GM18951 (cell line): ENCODE measurements around the gene AIFM2.
"Not testable (repeated sequence)": the region's sequence is repeated elsewhere in the genome, so short reads cannot be mapped to it uniquely, and the experiment has no call there.

ENCODE experiments used
- POLR2A ChIP-seq: IDR thresholded peaks from 4 replicates; pipeline ENCODE4 v1.6.1; 2011; ENCODE audit warnings: mild to moderate bottlenecking; ENCODE audit not compliant: insufficient read length, insufficient read depth; ENCODE audit errors: extremely low read depth
- in situ Hi-C: fragments of 300-500 bp; cut with MboI; formaldehyde crosslinking; loops from one replicate; pipeline ENCODE4 v1.12.0; 2022; ENCODE audit warnings: low sequenced_read_pairs, mixed read lengths, inconsistent platforms; ENCODE audit not compliant: unreplicated experiment

The AIFM2 gene

DNA sequence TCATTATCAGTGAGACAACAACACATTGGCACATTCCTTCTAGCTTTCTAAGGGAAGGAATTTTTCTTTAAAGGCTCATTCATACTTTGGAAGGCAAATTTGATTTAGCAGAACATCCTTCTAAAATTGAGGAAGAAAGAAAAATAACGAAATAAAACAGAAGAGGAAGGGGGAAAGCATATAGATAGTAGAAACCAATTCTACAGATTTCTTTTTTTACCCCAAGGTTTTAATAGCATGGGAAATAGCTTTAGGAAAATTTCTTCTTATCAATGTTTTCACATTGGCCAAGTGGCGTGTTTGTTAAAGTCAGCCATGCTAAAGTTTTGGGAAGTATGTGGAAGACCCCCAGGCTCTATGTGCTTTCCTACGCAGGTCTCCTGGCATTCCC is 44.3 kb downstream of the AIFM2 start:
- in situ Hi-C loops, result no loop called here
- no peak for TF ChIP-seq POLR2A

DNA sequence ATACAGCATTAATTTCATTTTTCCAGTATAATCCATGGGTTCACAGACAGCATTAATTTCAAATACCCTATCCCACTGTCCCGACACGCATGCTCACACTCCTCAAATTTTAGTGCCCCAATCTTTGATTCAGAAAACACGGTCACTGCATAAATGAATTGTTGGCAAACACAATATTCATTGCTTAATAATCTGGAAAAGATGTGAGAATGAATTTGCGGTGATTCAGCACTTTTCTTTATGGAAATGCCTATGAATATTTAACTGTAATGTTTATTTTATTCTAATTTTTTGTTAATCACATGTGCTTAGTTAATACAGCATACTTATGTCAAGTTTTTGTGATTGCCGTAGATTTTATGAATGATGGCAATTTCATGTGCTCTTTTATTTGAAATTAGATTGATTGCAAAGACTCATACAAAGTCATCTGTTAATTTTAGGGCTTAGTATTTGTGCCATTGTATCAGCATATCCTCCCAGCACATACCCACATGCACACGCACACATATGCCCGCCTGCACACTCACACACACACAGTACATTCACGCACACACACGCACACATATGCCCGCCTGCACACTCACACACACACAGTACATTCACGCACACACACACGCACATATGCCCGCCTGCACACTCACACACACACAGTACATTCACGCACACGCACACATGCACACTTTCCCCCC is 44.9 kb downstream of the AIFM2 start:
- no peak for TF ChIP-seq POLR2A
- in situ Hi-C loops, result no loop called here

DNA sequence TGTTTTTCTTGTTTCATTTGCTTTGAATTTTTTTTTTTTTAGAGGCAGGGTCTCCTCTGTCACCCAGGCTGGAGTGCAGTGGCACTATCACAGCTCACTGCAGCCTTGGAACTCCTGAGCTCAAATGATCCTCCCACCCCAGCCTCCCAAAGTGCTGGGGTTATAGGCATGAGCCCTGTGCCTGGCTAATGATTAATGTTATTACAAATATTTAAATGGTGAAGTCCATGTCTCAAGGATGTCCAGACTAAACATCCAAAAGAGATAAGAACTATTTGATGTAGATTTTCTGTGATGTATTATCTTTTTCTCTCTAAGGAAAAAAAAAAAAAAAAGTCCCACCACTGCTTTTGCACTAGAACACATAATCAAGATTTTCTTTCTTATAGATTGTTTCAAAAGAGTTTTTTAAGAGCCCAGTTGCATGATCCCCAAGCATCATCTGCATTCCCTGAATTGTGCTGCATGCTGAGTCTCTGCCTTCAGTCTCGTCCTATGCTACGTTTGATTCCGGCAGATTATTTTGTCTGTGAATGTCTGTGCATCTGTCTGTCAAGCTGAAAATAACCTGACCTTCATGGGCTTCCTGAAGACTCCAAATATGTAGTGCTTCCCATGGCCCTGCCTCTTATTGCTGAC is 46.5 kb downstream of the AIFM2 start:
- TF ChIP-seq POLR2A, result no peak
- in situ Hi-C loops, result no loop called here

DNA sequence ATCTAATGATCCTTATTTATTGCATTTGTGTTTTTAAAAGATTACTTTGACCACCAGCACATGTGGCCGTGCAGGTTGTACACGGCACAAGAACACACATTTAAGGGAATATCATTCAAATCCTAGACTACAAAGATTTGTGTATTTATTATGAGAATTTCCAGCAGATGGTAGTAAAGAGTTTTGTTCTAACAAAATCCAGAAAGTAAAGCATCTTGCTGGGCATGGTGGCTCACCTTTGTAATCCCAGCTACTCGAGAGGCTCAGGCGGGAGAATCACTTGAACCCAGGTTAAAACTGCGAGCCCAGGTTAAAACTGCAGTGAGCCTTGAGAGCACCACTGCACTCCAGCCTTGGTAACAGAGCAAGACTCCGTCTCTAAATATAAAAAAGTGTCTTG is 48.4 kb downstream of the AIFM2 start:
- TF ChIP-seq POLR2A, result no peak
- in situ Hi-C loops, result no loop called here

DNA sequence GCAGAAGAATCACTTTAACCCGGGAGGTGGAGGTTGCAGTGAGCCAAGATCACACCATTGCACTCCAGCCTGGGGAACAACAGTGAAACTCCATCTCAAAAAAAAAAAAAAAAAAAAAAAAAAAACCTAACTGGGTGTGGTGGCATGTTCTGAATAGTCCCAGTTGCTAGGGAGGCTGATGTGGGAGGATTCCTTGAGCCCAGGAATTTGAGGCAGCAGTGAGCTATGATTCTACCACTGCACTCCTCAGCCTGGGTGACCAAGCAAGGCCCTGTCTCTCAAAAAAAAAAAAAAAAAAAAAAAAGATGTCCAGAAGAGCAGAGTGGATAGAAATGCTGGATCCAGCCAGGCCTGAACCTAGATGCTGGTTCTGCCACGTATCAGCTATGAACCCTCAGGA is 51.8 kb downstream of the AIFM2 start:
- in situ Hi-C loops, result not testable (repeated sequence)

DNA sequence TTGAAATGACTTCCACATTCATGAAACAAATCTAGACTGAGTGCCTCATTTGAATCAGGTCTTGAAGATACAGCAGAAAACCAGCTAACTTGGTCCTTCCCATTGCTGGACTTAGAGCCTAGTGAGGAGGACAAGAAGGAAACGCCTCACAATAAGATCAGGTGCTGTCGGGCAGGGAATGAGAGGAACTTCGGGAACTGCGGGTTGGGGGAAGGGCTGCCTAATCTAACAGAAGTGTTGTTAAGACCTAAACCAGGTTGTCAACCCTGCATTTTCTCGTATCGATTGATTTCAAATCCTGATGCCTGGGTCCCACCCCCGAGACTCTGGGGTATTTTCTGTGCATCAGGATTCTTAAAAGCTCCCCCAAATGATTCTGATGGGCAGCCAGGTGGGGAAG is 53.7 kb downstream of the AIFM2 start:
- in situ Hi-C loops, result no loop called here
- no peak for TF ChIP-seq POLR2A

DNA sequence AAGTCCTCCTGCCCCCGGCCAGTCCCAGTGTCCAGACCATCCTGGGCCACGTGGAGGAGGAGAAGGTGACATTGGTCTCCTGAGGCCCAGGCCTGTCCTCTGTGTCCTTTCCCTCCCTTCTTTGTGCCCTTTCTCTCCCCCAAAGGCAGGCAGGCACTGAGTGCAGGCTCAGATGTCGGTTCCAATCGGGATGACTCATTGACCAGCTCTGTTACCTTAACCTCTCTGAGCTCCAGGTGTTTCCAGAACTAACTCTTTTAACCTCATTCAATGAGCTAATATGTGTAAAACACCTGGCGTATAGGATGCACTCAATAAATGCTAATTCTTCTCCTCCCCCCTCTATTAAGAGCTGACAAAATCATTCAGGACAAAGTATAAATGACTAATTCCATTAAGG is 54.3 kb downstream of the AIFM2 start:
- no peak for TF ChIP-seq POLR2A
- in situ Hi-C loops, result no loop called here

DNA sequence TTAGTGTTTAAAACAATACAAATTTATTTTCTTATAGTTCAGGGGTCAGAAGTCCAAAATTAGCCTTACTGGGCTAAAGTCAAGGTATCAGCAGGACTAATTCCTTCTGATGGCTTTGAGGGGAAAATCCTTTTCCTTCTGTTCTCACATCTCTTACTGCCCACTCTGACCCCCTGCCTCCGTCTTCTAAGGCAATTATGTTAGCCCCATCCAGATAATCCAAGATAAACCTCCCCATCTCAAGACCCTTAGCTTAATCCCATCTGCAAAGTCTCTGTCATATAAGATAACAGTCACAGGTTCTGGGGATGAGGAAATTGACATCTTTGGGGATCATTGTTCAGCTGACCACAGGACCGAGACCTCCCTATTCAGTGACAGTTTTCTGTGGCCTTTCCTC is 57.7 kb downstream of the AIFM2 start:
- no peak for TF ChIP-seq POLR2A
- in situ Hi-C loops, result no loop called here

DNA sequence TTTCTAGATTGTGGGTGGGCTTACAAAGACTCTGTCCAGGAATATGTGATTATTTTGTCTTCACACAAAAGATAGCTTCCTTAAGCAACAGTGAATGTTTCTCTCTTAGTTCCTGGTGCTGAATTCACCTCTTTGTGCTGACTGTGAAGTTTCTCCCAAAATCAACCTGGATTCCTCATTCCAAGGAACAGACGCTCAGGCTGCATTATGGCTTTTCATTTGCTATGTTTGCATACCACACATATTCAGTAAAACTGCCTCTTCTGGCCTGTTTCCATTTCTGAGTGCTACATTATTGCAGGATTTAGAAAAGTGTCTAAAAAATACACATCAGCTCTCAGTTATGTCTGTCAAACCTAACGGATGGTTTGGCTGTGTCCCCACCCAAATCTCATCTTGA is 58.5 kb downstream of the AIFM2 start:
- TF ChIP-seq POLR2A, result no peak

DNA sequence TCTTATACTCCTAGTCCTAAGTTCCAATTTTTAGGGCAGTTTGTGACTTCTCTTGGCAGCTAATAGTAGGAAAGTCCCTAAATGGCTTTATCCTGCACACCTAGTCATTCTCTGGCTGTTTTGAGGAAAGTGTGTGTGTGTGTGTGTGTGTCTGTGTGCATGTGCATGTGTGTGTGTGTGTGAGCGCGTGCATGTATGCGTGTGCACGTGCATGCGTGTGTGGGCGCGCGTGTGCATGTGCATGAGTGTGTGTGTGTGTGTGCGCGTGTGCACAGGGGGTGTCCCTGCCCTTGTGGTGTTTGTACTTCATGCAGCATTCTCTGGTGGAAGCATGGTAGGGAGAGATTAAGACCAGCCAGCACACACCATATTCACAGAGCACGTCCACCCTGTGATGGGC is 61.8 kb downstream of the AIFM2 start:
- in situ Hi-C loops, result no loop called here
- TF ChIP-seq POLR2A, result no peak

More for the DNA sequence above, 58.5 kb downstream of the AIFM2 start:
- in situ Hi-C loops, result no loop called here

DNA sequence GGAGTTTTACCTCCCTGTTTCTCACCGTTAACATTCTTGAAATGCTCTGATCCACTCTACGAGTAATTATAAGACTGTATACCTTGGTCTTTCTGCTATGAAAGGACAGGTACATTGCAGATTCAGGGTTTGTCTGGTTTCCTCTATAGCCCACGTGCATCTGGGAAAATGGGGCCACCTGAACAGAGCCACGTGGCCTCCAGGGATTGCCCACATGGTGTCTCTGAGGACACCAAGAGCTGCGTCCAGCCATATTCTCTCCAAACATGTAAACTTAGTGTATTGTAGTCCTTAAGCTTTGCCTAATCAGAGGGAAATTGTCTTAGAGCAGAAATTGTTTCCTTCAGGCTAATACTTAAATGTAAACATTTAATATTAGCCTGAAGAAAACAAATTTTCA is 63.3 kb downstream of the AIFM2 start:
- in situ Hi-C loops, result no loop called here
- TF ChIP-seq POLR2A, result no peak

DNA sequence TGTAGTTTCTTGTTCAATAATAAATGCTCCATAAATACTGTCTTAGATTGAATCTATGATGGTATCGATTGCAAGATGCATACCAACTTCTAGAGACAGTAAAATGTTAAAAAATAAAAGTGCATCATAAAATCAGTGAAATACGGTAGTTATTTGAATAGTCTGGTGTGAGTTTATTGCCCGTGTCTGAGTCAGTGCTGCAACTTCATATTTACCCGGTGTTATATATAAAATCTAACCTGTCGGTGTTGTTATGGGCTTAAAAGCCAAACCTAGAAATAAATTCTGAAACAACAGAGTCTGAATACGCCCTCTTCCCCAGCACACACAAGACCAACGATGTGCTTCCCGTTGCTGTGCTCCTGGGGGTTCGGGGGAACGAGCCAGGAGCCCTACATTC is 63.7 kb downstream of the AIFM2 start:
- TF ChIP-seq POLR2A, result no peak
- in situ Hi-C loops, result no loop called here

DNA sequence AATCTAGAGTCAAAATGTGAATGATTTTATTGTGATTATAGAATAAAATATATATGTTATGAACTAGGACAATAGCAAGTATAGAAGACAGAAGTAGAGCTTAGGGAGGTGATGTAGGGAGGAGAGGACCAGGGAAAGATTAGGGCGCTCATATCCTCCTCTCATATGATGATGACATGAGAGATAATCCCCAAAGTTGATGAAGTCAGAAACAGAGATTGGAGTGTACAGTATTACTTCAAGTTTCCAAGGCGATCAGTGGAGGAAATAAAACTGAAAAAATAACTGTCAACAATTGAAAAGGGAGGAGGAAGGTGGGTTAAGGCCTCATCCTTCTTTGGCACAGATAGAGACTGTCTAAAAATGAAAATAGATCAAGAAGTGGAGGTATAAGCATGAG is 65.0 kb downstream of the AIFM2 start:
- TF ChIP-seq POLR2A, result no peak
- in situ Hi-C loops, result no loop called here

DNA sequence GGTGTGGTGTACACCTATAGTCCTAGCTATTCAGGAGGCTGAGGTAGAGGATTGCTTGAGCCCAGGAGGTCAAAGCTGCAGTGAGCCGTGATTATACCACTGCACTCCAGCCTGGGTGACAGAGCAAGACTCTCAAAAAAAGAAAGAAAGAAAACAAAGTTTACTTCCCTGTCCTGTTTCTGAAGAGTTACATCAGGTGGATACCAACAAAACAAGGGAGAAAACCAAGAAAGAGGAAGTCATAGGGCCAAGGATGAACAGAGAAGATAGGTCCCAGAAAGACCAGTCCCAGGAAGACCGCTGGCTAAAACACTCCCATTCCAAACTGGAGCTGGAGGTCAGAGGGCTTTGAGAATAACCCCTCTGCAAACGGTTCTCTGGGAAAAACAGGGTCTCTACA is 66.4 kb downstream of the AIFM2 start:
- in situ Hi-C loops, result no loop called here
- no peak for TF ChIP-seq POLR2A
